Fibroblast of lung (primary cell): ENCODE results near the gene INPP5A.
A peak's percentile ranks its signal among the peaks of the same experiment; 100 is the strongest.

ENCODE experiments used
- EZH2 ChIP-seq: IDR thresholded peaks from 2 replicates; pipeline ENCODE4 v1.5.1; 2012; ENCODE audit warnings: low read length, control low read depth, mild to moderate bottlenecking; ENCODE audit errors: missing control alignments
- TF ChIP-seq, protein P1 (sequence below), 2 donors: IDR thresholded peaks in 1 of 2; conservative IDR thresholded peaks in 1 of 2; 1 replicate in 1 of 2; 2 replicates in 1 of 2; pipeline ENCODE4 v1.5.1; 2011 to 2012; ENCODE audit warnings: low read length in 2 of 2, control low read depth in 1 of 2, inconsistent platforms in 1 of 2, low read depth in 1 of 2, mild to moderate bottlenecking in 1 of 2

- TF ChIP-seq, protein P1, sequence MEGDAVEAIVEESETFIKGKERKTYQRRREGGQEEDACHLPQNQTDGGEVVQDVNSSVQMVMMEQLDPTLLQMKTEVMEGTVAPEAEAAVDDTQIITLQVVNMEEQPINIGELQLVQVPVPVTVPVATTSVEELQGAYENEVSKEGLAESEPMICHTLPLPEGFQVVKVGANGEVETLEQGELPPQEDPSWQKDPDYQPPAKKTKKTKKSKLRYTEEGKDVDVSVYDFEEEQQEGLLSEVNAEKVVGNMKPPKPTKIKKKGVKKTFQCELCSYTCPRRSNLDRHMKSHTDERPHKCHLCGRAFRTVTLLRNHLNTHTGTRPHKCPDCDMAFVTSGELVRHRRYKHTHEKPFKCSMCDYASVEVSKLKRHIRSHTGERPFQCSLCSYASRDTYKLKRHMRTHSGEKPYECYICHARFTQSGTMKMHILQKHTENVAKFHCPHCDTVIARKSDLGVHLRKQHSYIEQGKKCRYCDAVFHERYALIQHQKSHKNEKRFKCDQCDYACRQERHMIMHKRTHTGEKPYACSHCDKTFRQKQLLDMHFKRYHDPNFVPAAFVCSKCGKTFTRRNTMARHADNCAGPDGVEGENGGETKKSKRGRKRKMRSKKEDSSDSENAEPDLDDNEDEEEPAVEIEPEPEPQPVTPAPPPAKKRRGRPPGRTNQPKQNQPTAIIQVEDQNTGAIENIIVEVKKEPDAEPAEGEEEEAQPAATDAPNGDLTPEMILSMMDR (conservative IDR thresholded peaks at IDR 0.05 in 1 of 2, IDR thresholded peaks at IDR 0.05 in 1 of 2; ENCODE audit: low read depth in 1 of 2, low read length in 2 of 2): peak; percentile 88 to 90
- TF ChIP-seq EZH2: no peak
Measured at GRCh38 chr10:132654708-132655661, 117.4 kb downstream of the INPP5A start.
